HUES48 (cell line): ENCODE results near the gene PKN1.
"Not testable (repeated sequence)": the region's sequence is repeated elsewhere in the genome, so short reads cannot be mapped to it uniquely, and the experiment has no call there.

Experiments
- H3K27ac ChIP-seq: one replicate; pipeline ENCODE4 v1.7.0; 2013; ENCODE audit warnings: low read depth, low read length, inconsistent platforms
- H3K27me3 ChIP-seq: 2 replicates; pipeline ENCODE4 v1.6.1; 2013; ENCODE audit warnings: mild to moderate bottlenecking, low read length; ENCODE audit not compliant: control insufficient read depth, insufficient read depth
- H3K36me3 ChIP-seq: 2 replicates; pipeline ENCODE4 v1.6.1; 2013; ENCODE audit warnings: low read length; ENCODE audit not compliant: control insufficient read depth, insufficient read depth
- H3K4me1 ChIP-seq: 2 replicates; pipeline ENCODE4 v1.6.1; 2013; ENCODE audit warnings: mild to moderate bottlenecking, low read length; ENCODE audit not compliant: control insufficient read depth, insufficient read depth
- H3K4me3 ChIP-seq: 2 replicates; pipeline ENCODE4 v1.5.1; 2013; ENCODE audit warnings: mild to moderate bottlenecking, low read depth, low read length
- H3K9ac ChIP-seq: 2 replicates; pipeline ENCODE4 v1.6.1; 2013; ENCODE audit warnings: mild to moderate bottlenecking, low read depth, low read length, moderate library complexity
- H3K9me3 ChIP-seq: 2 replicates; pipeline ENCODE4 v1.6.1; 2013; ENCODE audit warnings: low read length; ENCODE audit not compliant: control insufficient read depth, insufficient read depth

Gene PKN1

GRCh38 chr19:14450168-14450874 is 17.2 kb downstream of the PKN1 start:
- Histone ChIP-seq H3K4me1 (no peaks in the 10 kb centered on the region), H3K36me3 (peaks cover 72% of the 10 kb centered on the region), H3K4me3 (no peak overlapping the region), H3K27me3 (no peaks in the 10 kb centered on the region), H3K27ac (no peak overlapping the region), H3K9me3 (no peaks in the 10 kb centered on the region), H3K9ac (no peak overlapping the region)

- Histone ChIP-seq H3K4me3 (no peak overlapping the region), H3K27me3 (no peaks in the 10 kb centered on the region), H3K4me1 (no peaks in the 10 kb centered on the region), H3K27ac (no peak overlapping the region), H3K36me3 (peaks cover 69% of the 10 kb centered on the region), H3K9me3 (no peaks in the 10 kb centered on the region), H3K9ac (no peak overlapping the region)
These were observed 17.8 kb downstream of the PKN1 start for GRCh38 chr19:14450876-14451275.

GRCh38 chr19:14452303-14452702 is 19.2 kb downstream of the PKN1 start:
- peaks cover 59% of the 10 kb centered on the region for H3K36me3 ChIP-seq
- H3K9ac ChIP-seq, H3K4me1 ChIP-seq: not testable (repeated sequence)

GRCh38 chr19:14459703-14460102 is 26.6 kb downstream of the PKN1 start:
- Histone ChIP-seq H3K27ac (no peak overlapping the region), H3K9me3 (no peaks in the 10 kb centered on the region), H3K4me3 (no peak overlapping the region), H3K27me3 (no peaks in the 10 kb centered on the region), H3K4me1 (no peaks in the 10 kb centered on the region), H3K36me3 (peaks cover 51% of the 10 kb centered on the region), H3K9ac (no peak overlapping the region)

More at GRCh38 chr19:14452303-14452702, 19.2 kb downstream of the PKN1 start:
- H3K27ac ChIP-seq, H3K27me3 ChIP-seq, H3K4me3 ChIP-seq, H3K9me3 ChIP-seq: not testable (repeated sequence)

GRCh38 chr19:14460935-14461334 is 27.8 kb downstream of the PKN1 start:
- Histone ChIP-seq H3K27ac (no peak overlapping the region), H3K4me3 (no peak overlapping the region), H3K9ac (no peak overlapping the region), H3K36me3 (peaks cover 57% of the 10 kb centered on the region), H3K27me3 (no peaks in the 10 kb centered on the region), H3K9me3 (no peaks in the 10 kb centered on the region), H3K4me1 (no peaks in the 10 kb centered on the region)

GRCh38 chr19:14462401-14462800 is 29.3 kb downstream of the PKN1 start:
- not testable (repeated sequence) for H3K4me1 ChIP-seq, H3K27me3 ChIP-seq, H3K9ac ChIP-seq, H3K4me3 ChIP-seq, H3K27ac ChIP-seq, H3K9me3 ChIP-seq
- peaks cover 55% of the 10 kb centered on the region for H3K36me3 ChIP-seq

- no peak overlapping the region for H3K27ac ChIP-seq
- no peak overlapping the region for H3K9ac ChIP-seq
- H3K36me3 ChIP-seq: peaks cover 56% of the 10 kb centered on the region
- H3K4me3 ChIP-seq: no peak overlapping the region
- no peaks in the 10 kb centered on the region for H3K27me3 ChIP-seq
- no peaks in the 10 kb centered on the region for H3K4me1 ChIP-seq
- no peaks in the 10 kb centered on the region for H3K9me3 ChIP-seq
These were observed 30.6 kb downstream of the PKN1 start for GRCh38 chr19:14463747-14464146.

- H3K9ac ChIP-seq: no peak overlapping the region
- no peak overlapping the region for H3K27ac ChIP-seq
- no peaks in the 10 kb centered on the region for H3K27me3 ChIP-seq
- no peak overlapping the region for H3K4me3 ChIP-seq
- H3K4me1 ChIP-seq: no peaks in the 10 kb centered on the region
- no peaks in the 10 kb centered on the region for H3K9me3 ChIP-seq
- H3K36me3 ChIP-seq: peaks cover 62% of the 10 kb centered on the region
These were observed 34.3 kb downstream of the PKN1 start for GRCh38 chr19:14467391-14467790.

- Histone ChIP-seq H3K36me3 (peaks cover 59% of the 10 kb centered on the region), H3K9ac (no peak overlapping the region), H3K9me3 (no peaks in the 10 kb centered on the region), H3K4me1 (no peaks in the 10 kb centered on the region), H3K4me3 (no peak overlapping the region), H3K27me3 (no peaks in the 10 kb centered on the region), H3K27ac (no peak overlapping the region)
These were observed 34.7 kb downstream of the PKN1 start for GRCh38 chr19:14467816-14468215.

GRCh38 chr19:14470031-14470876 is 37.1 kb downstream of the PKN1 start:
- no peaks in the 10 kb centered on the region for H3K9me3 ChIP-seq
- peaks cover 38% of the 10 kb centered on the region for H3K36me3 ChIP-seq
- H3K27ac ChIP-seq: no peak overlapping the region
- no peak overlapping the region for H3K4me3 ChIP-seq
- no peaks in the 10 kb centered on the region for H3K27me3 ChIP-seq
- no peak overlapping the region for H3K9ac ChIP-seq
- H3K4me1 ChIP-seq: peaks cover 3% of the 10 kb centered on the region; the same call in 1 of the 2 replicates
